Measurements from ENCODE around the gene DNAJC11. TPM values are rescaled to one million over a fixed set of nuclear protein-coding genes. Genes with fewer than 3 reads are reported as not detected.

DNAJC11 gene
- total RNA-seq, 1 experiment from 2014 or later, result 106 TPM

GRCh38 chr1:6599141-6599975, 102.3 kb downstream of the DNAJC11 start:
- TF ChIP-seq EZH2 (IDR thresholded peaks at IDR 0.05; ENCODE audit: borderline replicate concordance, low read depth, low read length, poor library complexity, severe bottlenecking), result no peak
- TF ChIP-seq, protein P1, sequence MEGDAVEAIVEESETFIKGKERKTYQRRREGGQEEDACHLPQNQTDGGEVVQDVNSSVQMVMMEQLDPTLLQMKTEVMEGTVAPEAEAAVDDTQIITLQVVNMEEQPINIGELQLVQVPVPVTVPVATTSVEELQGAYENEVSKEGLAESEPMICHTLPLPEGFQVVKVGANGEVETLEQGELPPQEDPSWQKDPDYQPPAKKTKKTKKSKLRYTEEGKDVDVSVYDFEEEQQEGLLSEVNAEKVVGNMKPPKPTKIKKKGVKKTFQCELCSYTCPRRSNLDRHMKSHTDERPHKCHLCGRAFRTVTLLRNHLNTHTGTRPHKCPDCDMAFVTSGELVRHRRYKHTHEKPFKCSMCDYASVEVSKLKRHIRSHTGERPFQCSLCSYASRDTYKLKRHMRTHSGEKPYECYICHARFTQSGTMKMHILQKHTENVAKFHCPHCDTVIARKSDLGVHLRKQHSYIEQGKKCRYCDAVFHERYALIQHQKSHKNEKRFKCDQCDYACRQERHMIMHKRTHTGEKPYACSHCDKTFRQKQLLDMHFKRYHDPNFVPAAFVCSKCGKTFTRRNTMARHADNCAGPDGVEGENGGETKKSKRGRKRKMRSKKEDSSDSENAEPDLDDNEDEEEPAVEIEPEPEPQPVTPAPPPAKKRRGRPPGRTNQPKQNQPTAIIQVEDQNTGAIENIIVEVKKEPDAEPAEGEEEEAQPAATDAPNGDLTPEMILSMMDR (conservative IDR thresholded peaks at IDR 0.05; ENCODE audit: low read depth, low read length), result no peak
- peaks cover 11% of the 10 kb centered on the region for H3K4me1 ChIP-seq (ENCODE audit: insufficient read depth, low read length, poor library complexity, severe bottlenecking)
- intact Hi-C loops (cut with micrococcal nuclease; ENCODE audit: unreplicated experiment), result no loop called here
- H3K9me3 ChIP-seq (ENCODE audit: low read depth, low read length, poor library complexity, severe bottlenecking), result no peaks in the 10 kb centered on the region
- no peak for DNase-seq (ENCODE audit: low spot score)
- ChIA-PET CTCF (no interaction called here), POLR2A (ENCODE audit: low non-redundant PET) (no interaction called here)
- H3K27me3 ChIP-seq (replicated peaks; ENCODE audit: insufficient read depth, low read depth, low read length, poor library complexity), result no peaks in the 10 kb centered on the region
- no TSS peak for BruUV-seq (replicated peaks)
- H3K36me3 ChIP-seq (ENCODE audit: insufficient read depth, low read length, poor library complexity, severe bottlenecking), result peaks cover 43% of the 10 kb centered on the region
- H3K4me3 ChIP-seq (ENCODE audit: low read depth, low read length, poor library complexity, severe bottlenecking), result no peak overlapping the region
- no peak overlapping the region for H3K27ac ChIP-seq (ENCODE audit: low read depth, low read length, poor library complexity, severe bottlenecking)

GRCh38 chr1:6597777-6598131, 103.9 kb downstream of the DNAJC11 start:
- Histone ChIP-seq H3K4me3 (ENCODE audit: low read depth, low read length, poor library complexity, severe bottlenecking) (no peak overlapping the region), H3K4me1 (ENCODE audit: insufficient read depth, low read length, poor library complexity, severe bottlenecking) (no peaks in the 10 kb centered on the region), H3K36me3 (ENCODE audit: insufficient read depth, low read length, poor library complexity, severe bottlenecking) (peaks cover 56% of the 10 kb centered on the region), H3K27ac (ENCODE audit: low read depth, low read length, poor library complexity, severe bottlenecking) (no peak overlapping the region), H3K27me3 (replicated peaks; ENCODE audit: insufficient read depth, low read depth, low read length, poor library complexity) (no peaks in the 10 kb centered on the region), H3K9me3 (ENCODE audit: low read depth, low read length, poor library complexity, severe bottlenecking) (no peaks in the 10 kb centered on the region)
- TF ChIP-seq EZH2 (IDR thresholded peaks at IDR 0.05; ENCODE audit: borderline replicate concordance, low read depth, low read length, poor library complexity, severe bottlenecking), result no peak
- TF ChIP-seq, protein P1 (conservative IDR thresholded peaks at IDR 0.05; ENCODE audit: low read depth, low read length), result no peak
- POLR2A ChIA-PET (ENCODE audit: low non-redundant PET), result no interaction called here
- DNase-seq (ENCODE audit: low spot score), result no peak
- no TSS peak for BruUV-seq (replicated peaks)
- intact Hi-C loops (cut with micrococcal nuclease; ENCODE audit: unreplicated experiment), result no loop called here
- CTCF ChIA-PET, result no interaction called here

DNA sequence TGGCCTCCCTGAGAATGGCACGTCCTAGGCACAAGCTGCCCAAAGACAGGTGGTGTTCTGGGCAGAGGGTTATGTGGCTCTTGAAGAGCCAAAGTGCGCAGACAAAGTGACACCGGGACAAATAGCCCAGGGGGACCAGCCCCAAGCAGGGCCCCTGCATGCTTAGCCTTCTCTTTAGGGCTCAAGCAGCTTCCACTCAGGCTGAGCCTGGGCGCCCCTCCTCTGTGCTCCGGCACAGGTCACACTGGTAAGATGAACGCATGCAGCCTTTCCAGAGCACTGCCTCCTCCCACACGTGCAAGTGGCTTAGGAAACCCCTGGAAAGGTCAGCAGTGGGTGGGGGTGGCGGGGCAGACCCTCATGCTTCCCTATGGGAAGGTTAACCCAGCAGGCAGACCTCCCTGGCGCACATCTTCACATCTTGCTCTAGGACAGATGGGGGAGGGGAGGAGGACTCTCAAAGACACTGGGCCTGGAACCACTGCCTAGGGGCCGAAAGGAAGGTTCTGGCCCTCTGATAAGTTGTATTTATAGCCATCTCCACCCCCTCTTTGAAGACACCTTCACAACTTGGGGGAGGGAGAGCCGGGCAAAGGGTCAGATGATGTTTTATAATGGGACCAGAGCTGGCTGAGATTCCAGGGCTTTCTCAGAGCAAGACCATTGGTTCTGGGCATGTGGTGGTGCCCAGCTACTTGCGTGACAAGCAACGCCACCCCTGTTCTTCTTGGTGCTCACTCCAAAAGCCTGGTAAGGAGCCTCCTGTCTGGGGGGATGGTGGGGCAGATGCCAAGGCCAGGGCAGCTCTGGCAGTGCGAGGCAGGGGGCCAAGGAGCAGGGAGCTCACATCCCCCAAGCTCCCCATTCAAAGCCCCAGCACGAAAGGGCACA, 104.5 kb downstream of the DNAJC11 start:
- Histone ChIP-seq H3K9me3 (ENCODE audit: low read depth, low read length, poor library complexity, severe bottlenecking) (no peaks in the 10 kb centered on the region), H3K4me1 (ENCODE audit: insufficient read depth, low read length, poor library complexity, severe bottlenecking) (no peaks in the 10 kb centered on the region), H3K36me3 (ENCODE audit: insufficient read depth, low read length, poor library complexity, severe bottlenecking) (peaks cover 57% of the 10 kb centered on the region), H3K27me3 (replicated peaks; ENCODE audit: insufficient read depth, low read depth, low read length, poor library complexity) (no peaks in the 10 kb centered on the region), H3K27ac (ENCODE audit: low read depth, low read length, poor library complexity, severe bottlenecking) (no peak overlapping the region), H3K4me3 (ENCODE audit: low read depth, low read length, poor library complexity, severe bottlenecking) (no peak overlapping the region)
- no peak for DNase-seq (ENCODE audit: low spot score)
- no peak for TF ChIP-seq EZH2 (IDR thresholded peaks at IDR 0.05; ENCODE audit: borderline replicate concordance, low read depth, low read length, poor library complexity, severe bottlenecking)
- TF ChIP-seq, protein P1 (conservative IDR thresholded peaks at IDR 0.05; ENCODE audit: low read depth, low read length), result no peak
- ChIA-PET POLR2A (ENCODE audit: low non-redundant PET) (no interaction called here), CTCF (no interaction called here)
- BruUV-seq (replicated peaks), result no TSS peak
- intact Hi-C loops (cut with micrococcal nuclease; ENCODE audit: unreplicated experiment), result no loop called here

Measured in A673 (cell line).